ENCODE measurements around the gene EIF1AD. TPM values are rescaled to one million over a fixed set of nuclear protein-coding genes. Genes with fewer than 3 reads are reported as not detected.

EIF1AD gene
- total and polyA plus RNA-seq, 2 donors = 17.8 to 24.7 TPM

DNA sequence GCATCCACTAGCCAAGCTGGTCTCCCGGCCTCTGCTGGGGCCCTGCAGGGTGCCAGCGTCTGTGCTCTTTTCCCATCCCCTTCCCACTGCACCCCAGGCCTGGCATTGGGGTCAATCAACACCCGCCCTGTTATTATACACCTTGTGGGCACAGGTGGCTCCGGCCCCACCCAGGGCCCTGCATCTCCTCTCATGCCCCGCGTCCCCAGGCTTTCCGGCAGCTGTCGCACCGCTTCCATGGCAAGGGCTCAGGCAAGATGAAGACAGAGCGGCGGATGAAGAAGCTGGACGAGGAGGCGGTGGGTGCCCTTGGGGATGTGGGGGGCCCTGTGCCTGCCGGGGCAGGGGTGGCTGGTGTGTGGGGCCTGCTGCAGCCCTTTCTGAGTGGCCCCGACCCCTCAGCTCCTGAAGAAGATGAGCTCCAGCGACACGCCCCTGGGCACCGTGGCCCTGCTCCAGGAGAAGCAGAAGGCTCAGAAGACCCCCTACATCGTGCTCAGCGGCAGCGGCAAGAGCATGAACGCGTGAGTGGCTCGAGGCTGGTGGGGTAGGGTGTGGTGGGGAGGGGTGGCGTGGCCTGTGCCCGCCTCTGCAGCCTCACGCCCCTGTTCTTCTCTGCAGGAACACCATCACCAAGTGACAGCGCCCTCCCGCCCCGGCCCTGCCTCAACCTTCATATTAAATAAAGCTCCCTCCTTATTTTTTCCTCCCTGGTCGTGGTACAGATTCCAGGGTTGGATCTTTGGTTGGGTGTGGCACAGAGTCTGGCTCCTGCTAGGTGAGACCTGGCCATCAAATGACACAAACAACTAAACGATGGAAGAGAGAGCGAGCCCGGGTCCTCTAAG, 23.3 kb downstream of the EIF1AD start:
- Histone ChIP-seq H3K9me3 (ENCODE audit: control insufficient read depth in 2 of 2, insufficient read depth in 1 of 2, low read length in 1 of 2) (no peaks in the 10 kb centered on the region), H3K36me3 (ENCODE audit: control insufficient read depth in 2 of 2, insufficient read depth in 2 of 2, low read length in 1 of 2) (peaks cover 50 to 52% of the 10 kb centered on the region in 2 donors), H3K4me1 (ENCODE audit: control insufficient read depth in 2 of 2, insufficient read depth in 2 of 2, low read length in 2 of 2) (no peaks in the 10 kb centered on the region), H3K27ac (ENCODE audit: low read depth in 1 of 2, low read length in 1 of 2) (no peak overlapping the region), H3K4me3 (ENCODE audit: low read length in 2 of 2) (no peak overlapping the region), H3K27me3 (ENCODE audit: control insufficient read depth in 2 of 2, insufficient read depth in 1 of 2, low read length in 1 of 2) (no peaks in the 10 kb centered on the region)
- WGBS = 97% methylated on average over 34 of the region's 34 CpGs
- no peak for DNase-seq (ENCODE audit: low read depth in 6 of 9, low spot score in 9 of 9)

DNA sequence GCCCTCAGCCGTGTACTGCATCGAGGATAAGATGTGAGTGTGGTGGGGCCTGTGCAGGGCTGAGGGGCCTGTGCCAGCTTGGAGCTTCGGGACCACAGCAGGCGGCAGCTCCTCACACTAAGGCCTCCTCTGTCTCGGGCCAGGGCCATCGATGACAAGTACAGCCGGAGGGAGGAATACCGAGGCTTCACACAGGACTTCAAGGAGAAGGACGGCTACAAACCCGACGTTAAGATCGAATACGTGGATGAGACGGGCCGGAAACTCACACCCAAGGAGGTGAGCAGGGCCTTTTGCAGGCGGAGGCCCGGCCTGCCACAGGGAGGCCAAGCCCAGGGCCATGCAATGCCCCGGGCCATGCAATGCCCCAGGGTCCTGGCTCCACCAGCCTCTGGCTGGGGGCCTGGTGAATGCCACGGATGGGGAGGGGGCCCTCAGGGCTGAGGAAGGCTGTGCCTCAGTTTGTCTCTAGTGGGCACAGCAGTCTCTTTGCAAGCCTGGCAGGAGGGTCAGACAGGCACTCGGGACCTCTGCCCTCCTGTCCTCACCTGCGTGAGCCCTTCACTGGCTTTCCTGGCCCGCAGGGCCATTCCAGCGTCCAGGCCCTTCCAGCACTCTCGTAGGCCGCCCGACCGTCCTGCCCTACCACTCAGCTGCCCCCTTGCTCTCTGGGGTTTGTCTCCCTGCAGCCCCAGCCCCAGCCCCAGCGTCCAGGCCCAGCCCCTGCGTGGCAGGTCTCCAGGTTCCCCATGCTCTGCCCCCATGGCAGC, 24.2 kb downstream of the EIF1AD start:
- DNase-seq (ENCODE audit: low read depth in 6 of 9, low spot score in 9 of 9) = no peak
- WGBS = 94% methylated on average over 29 of the region's 29 CpGs
- Histone ChIP-seq H3K9me3 (ENCODE audit: control insufficient read depth in 2 of 2, insufficient read depth in 1 of 2, low read length in 1 of 2) (no peaks in the 10 kb centered on the region), H3K4me3 (ENCODE audit: low read length in 2 of 2) (no peak overlapping the region), H3K27ac (ENCODE audit: low read depth in 1 of 2, low read length in 1 of 2) (no peak overlapping the region), H3K27me3 (ENCODE audit: control insufficient read depth in 2 of 2, insufficient read depth in 1 of 2, low read length in 1 of 2) (no peaks in the 10 kb centered on the region), H3K36me3 (ENCODE audit: control insufficient read depth in 2 of 2, insufficient read depth in 2 of 2, low read length in 1 of 2) (peaks cover 54 to 58% of the 10 kb centered on the region in 2 donors), H3K4me1 (ENCODE audit: control insufficient read depth in 2 of 2, insufficient read depth in 2 of 2, low read length in 2 of 2) (no peaks in the 10 kb centered on the region)

DNA sequence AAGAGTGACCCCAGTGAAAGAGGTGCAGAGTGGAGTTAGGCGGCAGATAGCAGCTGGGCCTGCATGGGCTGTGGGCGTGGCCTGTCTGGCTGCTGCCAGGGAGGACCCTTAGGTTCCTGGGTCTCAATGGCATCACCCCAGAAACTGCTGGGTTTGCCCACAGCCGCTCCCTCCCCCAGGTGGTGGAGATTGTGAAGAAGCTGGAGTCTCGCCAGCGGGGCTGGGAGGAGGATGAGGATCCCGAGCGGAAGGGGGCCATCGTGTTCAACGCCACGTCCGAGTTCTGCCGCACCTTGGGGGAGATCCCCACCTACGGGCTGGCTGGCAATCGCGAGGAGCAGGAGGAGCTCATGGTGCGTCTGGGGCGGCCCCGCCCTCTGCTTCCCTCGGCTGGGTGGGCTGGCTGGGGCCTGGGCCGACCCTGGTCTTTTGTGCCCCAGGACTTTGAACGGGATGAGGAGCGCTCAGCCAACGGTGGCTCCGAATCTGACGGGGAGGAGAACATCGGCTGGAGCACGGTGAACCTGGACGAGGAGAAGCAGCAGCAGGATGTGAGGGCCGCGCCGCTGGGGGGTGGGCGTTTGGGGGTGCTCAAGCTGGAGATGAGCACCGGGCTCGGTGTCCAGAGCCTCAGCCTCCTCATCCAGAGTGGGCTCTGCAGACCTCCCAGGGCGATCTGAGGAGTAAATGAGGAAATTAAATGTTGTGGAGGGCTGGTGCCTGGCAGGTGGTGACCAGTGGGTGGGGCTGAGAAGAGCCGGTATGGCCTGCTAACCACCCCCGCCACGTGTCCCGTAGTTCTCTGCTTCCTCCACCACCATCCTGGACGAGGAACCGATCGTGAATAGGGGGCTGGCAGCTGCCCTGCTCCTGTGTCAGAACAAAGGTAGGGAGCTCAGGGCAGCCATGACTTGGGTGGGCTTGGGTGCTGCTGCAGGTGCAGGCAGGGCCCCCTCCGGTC, 25.5 kb downstream of the EIF1AD start:
- Histone ChIP-seq H3K4me1 (ENCODE audit: control insufficient read depth in 2 of 2, insufficient read depth in 2 of 2, low read length in 2 of 2) (no peaks in the 10 kb centered on the region), H3K9me3 (ENCODE audit: control insufficient read depth in 2 of 2, insufficient read depth in 1 of 2, low read length in 1 of 2) (no peaks in the 10 kb centered on the region), H3K27ac (ENCODE audit: low read depth in 1 of 2, low read length in 1 of 2) (no peak overlapping the region), H3K36me3 (ENCODE audit: control insufficient read depth in 2 of 2, insufficient read depth in 2 of 2, low read length in 1 of 2) (peaks cover 65 to 70% of the 10 kb centered on the region in 2 donors), H3K27me3 (ENCODE audit: control insufficient read depth in 2 of 2, insufficient read depth in 1 of 2, low read length in 1 of 2) (no peaks in the 10 kb centered on the region), H3K4me3 (ENCODE audit: low read length in 2 of 2) (no peak overlapping the region)
- no peak for DNase-seq (ENCODE audit: low read depth in 6 of 9, low spot score in 9 of 9)
- WGBS = 95% methylated on average over 43 of the region's 43 CpGs

DNA sequence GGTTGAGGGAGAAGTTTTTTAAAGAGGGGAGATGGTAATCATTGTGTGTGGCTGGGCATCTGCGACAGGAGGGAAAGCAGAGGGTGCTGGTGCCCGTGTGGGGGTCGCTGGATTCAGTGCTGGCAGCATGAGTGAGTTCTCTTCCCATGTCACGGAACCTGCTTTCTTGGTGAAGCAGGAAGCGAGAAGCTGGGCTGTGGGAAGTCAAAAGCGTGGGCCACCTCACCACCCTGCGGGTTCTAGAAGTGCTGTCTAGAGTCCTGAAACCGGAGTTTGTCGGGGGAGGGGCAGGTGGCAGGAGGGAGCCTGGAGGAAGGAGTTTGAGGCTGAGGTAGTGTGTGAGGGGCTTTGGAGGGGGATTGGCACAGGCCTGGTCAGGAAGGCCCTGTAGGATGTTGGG, 26.2 kb downstream of the EIF1AD start:
- Histone ChIP-seq H3K9me3 (ENCODE audit: control insufficient read depth in 2 of 2, insufficient read depth in 1 of 2, low read length in 1 of 2) (no peaks in the 10 kb centered on the region), H3K36me3 (ENCODE audit: control insufficient read depth in 2 of 2, insufficient read depth in 2 of 2, low read length in 1 of 2) (peaks cover 65 to 70% of the 10 kb centered on the region in 2 donors), H3K27ac (ENCODE audit: low read depth in 1 of 2, low read length in 1 of 2) (no peak overlapping the region), H3K4me1 (ENCODE audit: control insufficient read depth in 2 of 2, insufficient read depth in 2 of 2, low read length in 2 of 2) (no peaks in the 10 kb centered on the region), H3K4me3 (ENCODE audit: low read length in 2 of 2) (no peak overlapping the region), H3K27me3 (ENCODE audit: control insufficient read depth in 2 of 2, insufficient read depth in 1 of 2, low read length in 1 of 2) (no peaks in the 10 kb centered on the region)
- 99% methylated on average over 9 of the region's 9 CpGs for WGBS
- DNase-seq (ENCODE audit: low read depth in 6 of 9, low spot score in 9 of 9) = no peak

DNA sequence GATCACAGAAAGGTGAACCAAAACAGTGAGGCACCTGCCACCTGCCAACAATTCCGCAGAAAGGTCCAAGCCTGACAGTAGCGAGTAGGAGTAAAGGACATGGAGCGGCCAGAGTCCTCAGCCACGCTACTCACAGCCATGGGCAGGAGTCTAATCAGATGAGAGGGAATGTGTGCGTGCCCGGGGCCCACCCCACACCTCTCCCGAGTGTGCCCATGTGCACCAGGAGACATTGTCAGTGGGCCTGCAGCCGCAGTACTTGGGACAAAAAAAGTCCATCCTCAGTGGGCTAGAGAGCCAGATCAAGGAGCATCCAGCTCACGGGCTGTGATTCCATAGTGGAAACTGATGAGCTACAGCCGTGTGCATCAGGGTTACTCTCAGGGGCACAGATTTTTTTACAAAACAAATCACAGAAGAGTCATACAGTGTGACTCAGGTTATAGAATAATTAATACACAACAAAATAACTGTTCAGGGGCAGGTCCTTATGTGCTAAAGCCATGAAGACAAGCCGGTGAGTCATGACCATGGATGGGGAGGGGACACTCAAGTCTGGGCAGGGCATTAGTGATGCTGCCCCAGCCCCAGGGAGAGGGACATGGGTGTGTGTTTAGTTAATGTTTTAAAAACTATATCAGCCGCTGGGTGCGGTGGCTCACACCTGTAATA, 28.4 kb downstream of the EIF1AD start:
- no peak for DNase-seq (ENCODE audit: low read depth in 6 of 9, low spot score in 9 of 9)
- H3K27ac ChIP-seq (ENCODE audit: low read depth in 1 of 2, low read length in 1 of 2) = no peak overlapping the region
- 99% methylated on average over 13 of the region's 13 CpGs for WGBS
- H3K36me3 ChIP-seq (ENCODE audit: control insufficient read depth in 2 of 2, insufficient read depth in 2 of 2, low read length in 1 of 2) = peaks cover 67 to 76% of the 10 kb centered on the region in 2 donors
- no peaks in the 10 kb centered on the region for H3K27me3 ChIP-seq (ENCODE audit: control insufficient read depth in 2 of 2, insufficient read depth in 1 of 2, low read length in 1 of 2)
- H3K9me3 ChIP-seq (ENCODE audit: control insufficient read depth in 2 of 2, insufficient read depth in 1 of 2, low read length in 1 of 2) = no peaks in the 10 kb centered on the region
- H3K4me1 ChIP-seq (ENCODE audit: control insufficient read depth in 2 of 2, insufficient read depth in 2 of 2, low read length in 2 of 2) = no peaks in the 10 kb centered on the region
- H3K4me3 ChIP-seq (ENCODE audit: low read length in 2 of 2) = no peak overlapping the region

DNA sequence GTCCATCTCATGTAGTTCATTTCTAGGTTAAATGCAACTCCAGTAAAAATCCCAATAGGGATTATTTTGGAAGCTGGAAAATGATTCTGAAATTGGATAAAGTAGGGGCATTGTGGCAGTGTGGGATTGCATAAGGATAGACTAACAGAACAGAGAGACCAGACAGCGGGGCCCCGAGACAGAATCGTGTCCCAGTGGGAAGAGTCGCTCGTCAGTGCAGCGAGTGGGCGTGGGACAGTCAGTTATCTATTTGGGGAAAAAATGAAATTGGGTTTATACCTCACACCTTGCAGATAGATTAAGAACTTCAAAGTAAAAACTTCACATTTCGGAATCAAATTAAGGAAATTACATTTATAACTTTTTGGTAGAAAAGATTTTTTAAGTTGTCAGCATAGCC, 29.8 kb downstream of the EIF1AD start:
- no peaks in the 10 kb centered on the region for H3K9me3 ChIP-seq (ENCODE audit: control insufficient read depth in 2 of 2, insufficient read depth in 1 of 2, low read length in 1 of 2)
- DNase-seq (ENCODE audit: low read depth in 6 of 9, low spot score in 9 of 9) = no peak
- H3K27me3 ChIP-seq (ENCODE audit: control insufficient read depth in 2 of 2, insufficient read depth in 1 of 2, low read length in 1 of 2) = no peaks in the 10 kb centered on the region
- no peak overlapping the region for H3K27ac ChIP-seq (ENCODE audit: low read depth in 1 of 2, low read length in 1 of 2)
- no peak overlapping the region for H3K4me3 ChIP-seq (ENCODE audit: low read length in 2 of 2)
- peaks cover 67 to 75% of the 10 kb centered on the region in 2 donors for H3K36me3 ChIP-seq (ENCODE audit: control insufficient read depth in 2 of 2, insufficient read depth in 2 of 2, low read length in 1 of 2)
- WGBS = 98% methylated on average over 8 of the region's 8 CpGs
- H3K4me1 ChIP-seq (ENCODE audit: control insufficient read depth in 2 of 2, insufficient read depth in 2 of 2, low read length in 2 of 2) = no peaks in the 10 kb centered on the region

DNA sequence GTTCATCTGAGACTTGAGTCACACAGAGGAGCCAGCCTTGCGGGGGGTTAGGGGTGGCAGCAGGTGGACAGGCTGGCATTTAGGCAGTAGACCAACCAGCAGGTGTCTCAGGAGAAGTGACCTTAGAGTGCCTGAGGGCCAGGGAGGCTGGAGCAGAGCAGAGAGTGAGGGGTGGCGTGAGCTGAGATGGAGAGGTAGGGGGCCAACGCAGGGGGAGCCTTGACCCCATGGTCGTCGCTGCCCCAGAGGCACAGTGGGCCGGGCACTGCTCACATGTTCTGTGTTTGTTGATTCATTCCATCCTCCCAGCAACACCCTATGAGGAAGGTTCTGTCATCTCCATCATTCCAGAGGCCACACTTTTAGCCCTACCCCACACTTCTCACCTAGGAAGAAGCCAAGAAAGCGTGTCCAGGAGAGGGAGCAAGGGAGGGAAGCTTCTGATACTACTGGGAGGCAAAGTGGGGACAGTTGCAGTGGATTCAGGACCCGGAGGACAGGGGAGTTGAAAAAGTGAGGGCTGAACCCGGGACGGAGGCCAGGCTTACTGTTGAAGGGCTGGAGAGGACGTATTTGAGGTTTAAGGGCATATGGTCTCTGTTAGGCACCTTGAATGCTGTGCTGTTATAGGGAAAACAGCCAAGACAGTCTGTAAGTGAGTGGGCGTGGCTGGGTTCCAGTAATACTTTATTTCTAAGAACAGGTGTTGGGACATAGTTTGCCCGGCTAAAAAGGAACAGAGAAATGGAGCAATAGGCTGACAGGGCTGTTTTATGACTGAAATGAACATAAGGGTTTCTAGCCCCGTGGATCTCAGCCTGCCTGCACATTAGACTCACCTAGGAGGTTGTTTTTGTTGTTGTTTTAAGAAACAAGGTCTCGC, 33.1 kb downstream of the EIF1AD start:
- Histone ChIP-seq H3K4me3 (ENCODE audit: low read length in 2 of 2) (no peak overlapping the region), H3K4me1 (ENCODE audit: control insufficient read depth in 2 of 2, insufficient read depth in 2 of 2, low read length in 2 of 2) (no peaks in the 10 kb centered on the region), H3K9me3 (ENCODE audit: control insufficient read depth in 2 of 2, insufficient read depth in 1 of 2, low read length in 1 of 2) (no peaks in the 10 kb centered on the region), H3K27me3 (ENCODE audit: control insufficient read depth in 2 of 2, insufficient read depth in 1 of 2, low read length in 1 of 2) (no peaks in the 10 kb centered on the region), H3K36me3 (ENCODE audit: control insufficient read depth in 2 of 2, insufficient read depth in 2 of 2, low read length in 1 of 2) (peaks cover 81 to 87% of the 10 kb centered on the region in 2 donors), H3K27ac (ENCODE audit: low read depth in 1 of 2, low read length in 1 of 2) (no peak overlapping the region)
- WGBS = 98% methylated on average over 15 of the region's 15 CpGs
- no peak for DNase-seq (ENCODE audit: low read depth in 6 of 9, low spot score in 9 of 9)

All from thymus (tissue), 11 donors.